T-cell (primary cell): ENCODE measurements around the gene LAMA5. TPM values are rescaled to one million over a fixed set of nuclear protein-coding genes. Genes with fewer than 3 reads are reported as not detected.

Source experiments
- ATAC-seq, 4 experiments: fragments of 200-7000 bp in 3 of 4; fragments of 150-1000 bp in 1 of 4; cut with Tn5 transposase; replicated peaks in 1 of 4; 1 replicate in 3 of 4; 2 replicates in 1 of 4; pipeline ENCODE4 v1.10.0; 2021; ENCODE audit warnings: moderate library complexity in 3 of 4, mild to moderate bottlenecking in 2 of 4, moderate number of reproducible peaks in 1 of 4
- CTCF ChIA-PET, 2 donors: fragments of 300-600 bp; sonication (Branson Sonifier 250); formaldehyde crosslinking; loops; one replicate each; lab custom pipeline; 2022; ENCODE audit warnings: antibody characterized with exemption in 2 of 2; lab: Charles Lee
- POLR2A ChIA-PET, 2 donors: fragments of 300-600 bp; sonication (Branson Sonifier 250); formaldehyde crosslinking; loops; one replicate each; lab custom pipeline; 2022; ENCODE audit warnings: antibody characterized with exemption in 2 of 2; lab: Charles Lee
- DNase-seq, 35 experiments: peaks; one replicate each; pipeline versions ENCODE4 v3.0.0 to v3.0.0-alpha.2; 2013 to 2023
- H3K27ac ChIP-seq: one replicate; pipeline ENCODE4 v1.5.1; 2013; ENCODE audit warnings: low read length
- H3K27me3 ChIP-seq, 2 experiments: replicated peaks in 1 of 2; 1 replicate in 1 of 2; 2 replicates in 1 of 2; pipeline versions ENCODE4 v1.6.1 to v1.7.0; 2013; ENCODE audit warnings: low read length in 1 of 2, mixed read lengths in 1 of 2; ENCODE audit not compliant: control insufficient read depth in 2 of 2, insufficient read depth in 2 of 2; ENCODE audit errors: extremely low read depth in 1 of 2
- H3K36me3 ChIP-seq, 2 donors: 1 replicate in 1 of 2; 2 replicates in 1 of 2; pipeline versions ENCODE4 v1.6.1 to v1.7.0; 2013; ENCODE audit warnings: low read length in 1 of 2; ENCODE audit not compliant: control insufficient read depth in 2 of 2, insufficient read depth in 1 of 2; ENCODE audit errors: extremely low read depth in 1 of 2
- H3K4me1 ChIP-seq, 2 experiments: 1 replicate in 1 of 2; 2 replicates in 1 of 2; pipeline versions ENCODE4 v1.6.1 to v1.7.0; 2013; ENCODE audit warnings: low read length in 2 of 2, mixed read lengths in 1 of 2; ENCODE audit not compliant: insufficient read depth in 2 of 2, control insufficient read depth in 1 of 2; ENCODE audit errors: extremely low read depth in 1 of 2
- H3K4me3 ChIP-seq, 2 donors: 1 replicate in 1 of 2; 2 replicates in 1 of 2; pipeline versions ENCODE4 v1.5.1 to v1.7.0; 2013; ENCODE audit warnings: mild to moderate bottlenecking in 2 of 2, low read length in 1 of 2, moderate library complexity in 1 of 2; ENCODE audit not compliant: control insufficient read depth in 1 of 2; ENCODE audit errors: extremely low read depth in 1 of 2
- H3K9me3 ChIP-seq: 2 replicates; pipeline ENCODE4 v1.7.0; 2013
- H3K27ac Mint-ChIP-seq, 2 donors: one replicate each; pipeline ENCODE4 v1.8.0; 2020 to 2021; ENCODE audit warnings: mild to moderate bottlenecking in 2 of 2, mixed read lengths in 2 of 2
- H3K27me3 Mint-ChIP-seq, 2 donors: one replicate each; pipeline ENCODE4 v1.8.0; 2021 to 2022; ENCODE audit warnings: mixed read lengths in 2 of 2
- H3K36me3 Mint-ChIP-seq: one replicate; pipeline ENCODE4 v1.8.0; 2021; ENCODE audit warnings: mixed read lengths
- H3K4me1 Mint-ChIP-seq, 3 donors: one replicate each; pipeline ENCODE4 v1.8.0; 2020 to 2022; ENCODE audit warnings: mixed read lengths in 3 of 3, mild to moderate bottlenecking in 1 of 3
- H3K4me3 Mint-ChIP-seq, 3 donors: one replicate each; pipeline ENCODE4 v1.8.0; 2020 to 2022; ENCODE audit warnings: mild to moderate bottlenecking in 3 of 3, mixed read lengths in 3 of 3, moderate library complexity in 3 of 3
- H3K9me3 Mint-ChIP-seq, 3 donors: one replicate each; pipeline ENCODE4 v1.8.0; 2020 to 2022; ENCODE audit warnings: mixed read lengths in 3 of 3
- WGBS: methylation state at CpG from one replicate; pipeline ENCODE4 v1.1.5; 2013; ENCODE audit warnings: missing lambda C conversion rate; ENCODE audit not compliant: insufficient coverage; 5-methylcytosine and 5-hydroxymethylcytosine counted together
- total RNA-seq, 35 experiments: library from RNA in 6 of 35; stranded (reverse) in 6 of 35; fragments of 120-200 nt in 1 of 35; gene quantifications; one replicate each; pipeline versions ENCODE4 v1.2.1 to v1.2.4 and lab custom pipeline; 2013 to 2026

LAMA5 gene
- total RNA-seq, 5 donors from 2014 or later (not counting 1 experiment from before 2014, with no cell fraction given), result 0.48 to 4.3 (median 3.0) TPM

DNA sequence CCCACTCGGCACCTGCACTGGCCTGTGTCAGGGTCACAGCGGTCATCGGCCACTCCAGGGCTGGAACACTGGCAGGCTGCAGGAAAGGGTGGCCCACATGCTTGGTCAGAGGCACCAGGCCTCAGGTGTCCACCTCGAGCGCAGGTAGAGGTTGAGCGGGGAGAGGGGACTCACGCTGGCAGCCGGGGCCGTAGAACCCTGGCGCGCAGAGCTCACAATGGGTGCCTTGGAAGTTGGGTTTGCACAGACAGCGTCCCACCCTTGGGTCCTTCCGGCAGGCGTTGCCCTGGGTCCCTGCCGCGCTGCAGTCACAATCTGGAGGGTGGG lies 28.9 kb downstream of the LAMA5 start:
- Mint-ChIP-seq H3K9me3 (no peaks in the 10 kb centered on the region), H3K27me3 (peaks cover 9 to 14% of the 10 kb centered on the region in 2 donors), H3K4me1 (peaks cover 0 to 15% (median 0%) of the 10 kb centered on the region in 3 donors), H3K27ac (no peak overlapping the region), H3K4me3 (no peak overlapping the region), H3K36me3 (no peaks in the 10 kb centered on the region)
- CTCF ChIA-PET, result no interaction called here
- H3K4me1 ChIP-seq, result no peaks in the 10 kb centered on the region
- no peaks in the 10 kb centered on the region for H3K9me3 ChIP-seq
- POLR2A ChIA-PET, result no interaction called here
- H3K27ac ChIP-seq, result no peak overlapping the region
- H3K27me3 ChIP-seq, result peaks cover 0 to 46% of the 10 kb centered on the region in 2 experiments
- 95% methylated on average over 8 of the region's 16 CpGs for WGBS
- no peaks in the 10 kb centered on the region for H3K36me3 ChIP-seq
- H3K4me3 ChIP-seq, result no peak overlapping the region
- ATAC-seq, result no peak
- no peak for DNase-seq

DNA sequence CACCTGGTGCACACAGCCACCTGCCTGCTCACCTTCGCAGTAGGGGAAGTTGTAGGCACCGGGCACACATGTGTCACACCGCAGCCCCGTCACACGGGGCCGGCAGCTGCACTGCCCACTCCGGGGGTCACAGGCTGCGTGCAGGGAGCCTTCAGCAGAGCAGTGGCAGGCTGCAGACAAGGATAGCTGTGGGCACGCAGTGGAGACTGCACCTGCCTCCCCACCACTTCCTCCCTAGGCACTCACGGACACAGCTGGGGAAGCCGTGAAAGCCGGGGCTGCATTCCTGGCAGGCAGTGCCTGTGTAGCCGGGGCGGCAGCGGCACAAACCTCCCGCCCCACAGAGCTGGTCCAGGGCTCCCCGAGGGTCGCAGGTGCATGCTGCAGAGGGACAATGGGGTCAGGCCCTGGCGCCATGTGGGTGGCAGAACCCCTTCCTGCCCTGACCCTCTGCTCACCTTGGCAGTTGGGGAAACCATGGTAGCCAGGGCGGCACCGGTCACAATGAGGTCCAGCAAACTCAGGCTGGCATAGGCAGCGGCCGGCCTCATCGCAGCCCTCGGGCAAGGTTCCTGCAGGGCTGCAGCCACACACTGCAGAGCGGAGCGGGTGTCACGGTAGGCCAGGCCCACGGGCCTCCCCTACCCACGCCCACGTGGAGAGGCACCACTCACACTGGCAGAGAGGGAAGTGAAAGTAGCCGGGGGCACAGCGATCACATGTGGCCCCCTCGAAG lies 29.4 kb downstream of the LAMA5 start:
- Histone ChIP-seq H3K4me3 (no peak overlapping the region), H3K9me3 (no peaks in the 10 kb centered on the region), H3K27ac (no peak overlapping the region), H3K27me3 (peaks cover 0 to 48% of the 10 kb centered on the region in 2 experiments), H3K4me1 (no peaks in the 10 kb centered on the region), H3K36me3 (no peaks in the 10 kb centered on the region)
- Mint-ChIP-seq H3K4me1 (peaks cover 0 to 15% (median 0%) of the 10 kb centered on the region in 3 donors), H3K9me3 (no peaks in the 10 kb centered on the region), H3K36me3 (no peaks in the 10 kb centered on the region), H3K27ac (peak overlapping the region in 1 of 2 donors; percentile 27), H3K27me3 (peaks cover 9 to 14% of the 10 kb centered on the region in 2 donors), H3K4me3 (no peak overlapping the region)
- ChIA-PET POLR2A (no interaction called here), CTCF (no interaction called here)
- WGBS, result 50% methylated on average over 25 of the region's 34 CpGs
- ATAC-seq (no peak), DNase-seq (peak in 1 of 35 experiments; percentile 30)

DNA sequence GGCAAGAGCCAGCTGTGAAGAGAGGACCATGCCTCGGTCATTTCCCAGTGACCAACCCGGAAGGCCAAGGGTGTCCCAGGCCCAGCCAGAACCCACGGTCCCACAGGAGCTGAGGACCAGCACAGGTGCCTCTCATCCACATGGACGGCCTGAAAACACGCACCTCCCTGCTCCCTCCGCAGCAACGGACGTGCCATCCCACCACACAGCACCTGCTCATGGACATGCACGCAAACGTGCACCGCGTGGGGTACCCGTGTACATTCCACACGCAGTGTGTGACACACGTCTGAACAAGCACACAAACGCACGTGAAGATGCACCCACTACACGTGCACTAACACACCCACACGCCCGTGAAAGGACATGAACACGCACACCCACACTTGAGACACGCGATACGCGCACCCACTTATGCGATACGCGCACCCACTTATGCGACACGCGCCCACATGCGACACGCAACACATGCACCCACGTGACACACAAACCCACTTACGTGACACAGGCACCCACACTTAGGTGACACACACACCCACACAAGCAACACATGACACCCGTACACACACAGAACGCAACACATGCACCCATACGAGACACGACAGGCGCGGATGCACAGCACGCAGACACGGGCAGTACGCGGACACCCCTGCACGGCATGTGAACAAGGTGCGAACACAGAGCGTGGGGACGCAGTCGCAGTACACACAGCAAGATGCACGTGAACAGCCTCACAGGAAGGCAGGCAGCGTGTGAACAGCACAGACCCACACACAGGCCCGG lies 30.1 kb downstream of the LAMA5 start:
- peaks cover 9 to 14% of the 10 kb centered on the region in 2 donors for H3K27me3 Mint-ChIP-seq
- no peak overlapping the region for H3K27ac ChIP-seq
- no peak for DNase-seq
- no peaks in the 10 kb centered on the region for H3K9me3 Mint-ChIP-seq
- no peaks in the 10 kb centered on the region for H3K36me3 Mint-ChIP-seq
- H3K4me1 Mint-ChIP-seq, result peaks cover 0 to 15% (median 0%) of the 10 kb centered on the region in 3 donors
- ChIA-PET POLR2A (no interaction called here), CTCF (no interaction called here)
- H3K27me3 ChIP-seq, result peaks cover 0 to 55% of the 10 kb centered on the region in 2 experiments
- no peaks in the 10 kb centered on the region for H3K9me3 ChIP-seq
- H3K4me3 Mint-ChIP-seq, result no peak overlapping the region
- no peak overlapping the region for H3K27ac Mint-ChIP-seq
- H3K4me3 ChIP-seq, result no peak overlapping the region
- H3K4me1 ChIP-seq, result no peaks in the 10 kb centered on the region
- ATAC-seq, result no peak
- H3K36me3 ChIP-seq, result no peaks in the 10 kb centered on the region
- WGBS, result 87% methylated on average over 50 of the region's 53 CpGs

DNA sequence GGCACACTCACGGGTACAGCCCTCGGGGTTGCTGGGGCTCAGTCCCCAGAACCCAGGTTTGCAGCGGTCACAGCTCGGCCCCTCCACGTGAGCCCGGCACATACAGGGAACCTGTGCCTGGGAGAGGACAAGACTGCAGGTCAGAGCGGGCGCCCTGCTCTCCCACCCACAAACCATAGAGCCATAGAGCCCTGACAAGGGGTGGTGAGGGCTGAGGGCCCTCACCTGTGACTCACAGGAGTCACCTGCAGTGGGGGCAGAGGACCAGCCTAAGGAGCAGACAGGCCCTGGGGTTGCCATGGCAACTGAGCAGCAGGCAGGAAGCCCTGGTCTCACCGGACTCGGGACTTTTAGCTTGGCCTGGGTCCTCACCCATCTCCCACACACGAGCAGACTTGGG lies 30.8 kb downstream of the LAMA5 start:
- 65% methylated on average over 4 of the region's 11 CpGs for WGBS
- H3K27me3 ChIP-seq, result peaks cover 0 to 56% of the 10 kb centered on the region in 2 experiments
- Mint-ChIP-seq H3K27me3 (peaks cover 9 to 13% of the 10 kb centered on the region in 2 donors), H3K27ac (no peak overlapping the region), H3K4me1 (peaks cover 0 to 15% (median 0%) of the 10 kb centered on the region in 3 donors), H3K9me3 (no peaks in the 10 kb centered on the region), H3K36me3 (no peaks in the 10 kb centered on the region), H3K4me3 (no peak overlapping the region)
- H3K36me3 ChIP-seq, result no peaks in the 10 kb centered on the region
- POLR2A ChIA-PET, result no interaction called here
- no peak overlapping the region for H3K4me3 ChIP-seq
- DNase-seq (no peak), ATAC-seq (no peak)
- H3K4me1 ChIP-seq, result no peaks in the 10 kb centered on the region
- CTCF ChIA-PET, result no interaction called here
- no peak overlapping the region for H3K27ac ChIP-seq
- no peaks in the 10 kb centered on the region for H3K9me3 ChIP-seq

DNA sequence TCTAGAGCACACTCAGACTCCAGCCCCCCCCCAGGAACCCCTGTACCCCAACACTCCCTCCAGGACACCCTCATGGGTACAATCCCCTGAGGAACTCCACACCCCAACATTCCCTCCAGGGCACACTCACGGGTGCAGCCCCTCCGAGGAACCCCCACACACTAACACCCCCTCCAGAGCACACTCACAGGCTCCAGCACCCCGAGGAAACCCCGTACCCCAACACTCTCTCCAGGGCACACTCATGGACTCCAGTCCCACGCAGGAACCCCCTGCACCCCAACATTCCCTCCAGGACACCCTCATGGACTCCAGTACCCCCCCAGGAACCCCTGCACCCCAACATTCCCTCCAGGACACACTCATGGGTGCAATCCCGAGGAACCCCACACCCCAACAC lies 31.6 kb downstream of the LAMA5 start:
- CTCF ChIA-PET, result no interaction called here
- H3K27ac ChIP-seq, result no peak overlapping the region
- H3K9me3 Mint-ChIP-seq, result no peaks in the 10 kb centered on the region

DNA sequence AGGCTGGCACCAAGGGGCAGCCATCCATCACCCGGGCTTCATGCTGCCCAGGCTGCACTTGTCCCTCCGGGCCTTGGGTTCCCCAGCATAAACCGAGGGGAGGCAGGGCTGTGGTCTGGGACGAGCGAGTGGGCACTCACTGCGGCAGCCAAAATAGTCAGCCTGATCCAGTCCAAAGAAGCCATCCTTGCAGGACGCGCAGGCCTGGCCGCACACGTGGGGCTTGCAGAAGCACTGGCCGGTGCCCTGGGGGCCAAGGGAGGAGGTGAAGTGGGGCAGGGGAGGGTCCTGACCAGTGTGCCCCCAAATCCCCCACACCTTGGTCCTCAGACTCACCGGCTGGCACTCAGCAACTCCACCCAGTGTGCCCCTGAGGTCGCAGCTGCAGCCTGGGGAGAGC lies 32.2 kb downstream of the LAMA5 start:
- Histone ChIP-seq H3K27me3 (peaks cover 0 to 56% of the 10 kb centered on the region in 2 experiments), H3K9me3 (no peaks in the 10 kb centered on the region), H3K36me3 (no peaks in the 10 kb centered on the region), H3K27ac (no peak overlapping the region), H3K4me1 (no peaks in the 10 kb centered on the region), H3K4me3 (no peak overlapping the region)
- DNase-seq (no peak), ATAC-seq (no peak)
- Mint-ChIP-seq H3K27ac (no peak overlapping the region), H3K4me3 (no peak overlapping the region), H3K36me3 (no peaks in the 10 kb centered on the region), H3K4me1 (peaks cover 0 to 15% (median 0%) of the 10 kb centered on the region in 3 donors), H3K27me3 (peaks cover 6 to 12% of the 10 kb centered on the region in 2 donors), H3K9me3 (no peaks in the 10 kb centered on the region)
- WGBS, result 84% methylated on average over 8 of the region's 13 CpGs
- ChIA-PET POLR2A (no interaction called here), CTCF (no interaction called here)

More for the DNA sequence above, 31.6 kb downstream of the LAMA5 start:
- H3K36me3 Mint-ChIP-seq, result no peaks in the 10 kb centered on the region
- POLR2A ChIA-PET, result no interaction called here
- 73% methylated on average over 6 of the region's 6 CpGs for WGBS
- H3K4me1 Mint-ChIP-seq, result peaks cover 0 to 15% (median 0%) of the 10 kb centered on the region in 3 donors
- no peaks in the 10 kb centered on the region for H3K9me3 ChIP-seq
- no peak overlapping the region for H3K4me3 Mint-ChIP-seq
- ATAC-seq, result no peak
- DNase-seq, result no peak
- no peaks in the 10 kb centered on the region for H3K36me3 ChIP-seq
- no peak overlapping the region for H3K27ac Mint-ChIP-seq
- no peaks in the 10 kb centered on the region for H3K4me1 ChIP-seq
- H3K27me3 Mint-ChIP-seq, result peaks cover 9 to 13% of the 10 kb centered on the region in 2 donors
- H3K4me3 ChIP-seq, result no peak overlapping the region
- H3K27me3 ChIP-seq, result peaks cover 0 to 56% of the 10 kb centered on the region in 2 experiments
